Body of pancreas (tissue), 4 donors: ENCODE data around the gene CDH12.

Experiments
- POLR2A ChIP-seq, 3 donors: fragments of 450-650 bp; IDR thresholded peaks; one replicate each; pipeline ENCODE4 v1.6.1; 2016; ENCODE audit warnings: antibody characterized with exemption in 3 of 3, mild to moderate bottlenecking in 2 of 3
- TF ChIP-seq, protein P1 (sequence below), 7 experiments: fragments of 450-650 bp in 4 of 7; fragments of 200-600 bp in 3 of 7; sonication (generic) in 3 of 7; IDR thresholded peaks; one replicate each; pipeline ENCODE4 v1.5.1; 2016 to 2019; ENCODE audit warnings: antibody characterized with exemption in 7 of 7

DNA sequence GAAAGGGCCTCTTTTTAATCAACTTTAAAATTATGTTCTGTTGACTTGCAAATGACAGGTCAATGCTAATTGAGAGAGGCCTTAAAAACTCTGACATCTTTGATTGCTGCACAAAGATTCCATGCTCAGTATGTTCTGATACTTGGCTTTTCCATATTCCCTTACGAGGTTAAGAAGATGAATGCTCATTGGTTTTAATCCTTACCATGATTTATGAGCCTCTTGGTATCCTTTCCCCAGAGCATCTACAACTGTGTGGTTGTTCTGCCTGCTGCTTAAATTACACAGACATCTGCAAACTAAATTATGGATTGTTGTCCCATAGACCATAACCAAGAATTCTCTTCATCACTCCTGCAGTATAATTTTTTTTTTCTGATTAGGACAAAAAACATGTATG lies 352.6 kb downstream of the CDH12 start:
- TF ChIP-seq POLR2A (IDR thresholded peaks at IDR 0.05) = no peak
- TF ChIP-seq, protein P1, sequence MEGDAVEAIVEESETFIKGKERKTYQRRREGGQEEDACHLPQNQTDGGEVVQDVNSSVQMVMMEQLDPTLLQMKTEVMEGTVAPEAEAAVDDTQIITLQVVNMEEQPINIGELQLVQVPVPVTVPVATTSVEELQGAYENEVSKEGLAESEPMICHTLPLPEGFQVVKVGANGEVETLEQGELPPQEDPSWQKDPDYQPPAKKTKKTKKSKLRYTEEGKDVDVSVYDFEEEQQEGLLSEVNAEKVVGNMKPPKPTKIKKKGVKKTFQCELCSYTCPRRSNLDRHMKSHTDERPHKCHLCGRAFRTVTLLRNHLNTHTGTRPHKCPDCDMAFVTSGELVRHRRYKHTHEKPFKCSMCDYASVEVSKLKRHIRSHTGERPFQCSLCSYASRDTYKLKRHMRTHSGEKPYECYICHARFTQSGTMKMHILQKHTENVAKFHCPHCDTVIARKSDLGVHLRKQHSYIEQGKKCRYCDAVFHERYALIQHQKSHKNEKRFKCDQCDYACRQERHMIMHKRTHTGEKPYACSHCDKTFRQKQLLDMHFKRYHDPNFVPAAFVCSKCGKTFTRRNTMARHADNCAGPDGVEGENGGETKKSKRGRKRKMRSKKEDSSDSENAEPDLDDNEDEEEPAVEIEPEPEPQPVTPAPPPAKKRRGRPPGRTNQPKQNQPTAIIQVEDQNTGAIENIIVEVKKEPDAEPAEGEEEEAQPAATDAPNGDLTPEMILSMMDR (IDR thresholded peaks at IDR 0.05) = no peak
